Keratinocyte (primary cell): ENCODE data around the gene RMP24.

Experiments
- DNase-seq: peaks from one replicate; pipeline ENCODE4 v3.0.0-alpha.2; 2011; ENCODE audit warnings: low read depth, missing footprints, low spot score
- FAIRE-seq: peaks from 2 replicates; lab custom pipeline; 2011; peaks lifted over from hg19 to GRCh38; lab: Jason Lieb, UNC
- H2AFZ ChIP-seq: 2 replicates; pipeline ENCODE4 v1.6.0; 2012; ENCODE audit warnings: low read length, control low read depth, inconsistent platforms; ENCODE audit not compliant: control insufficient read depth
- H3K27ac ChIP-seq: 2 replicates; pipeline ENCODE4 v1.5.1; 2011; ENCODE audit warnings: low read length; ENCODE audit not compliant: control insufficient read depth, insufficient read depth
- H3K27me3 ChIP-seq: 3 replicates; pipeline ENCODE4 v1.6.0; 2011; ENCODE audit warnings: low read length; ENCODE audit not compliant: control insufficient read depth, insufficient read depth; ENCODE audit errors: extremely low read depth
- H3K36me3 ChIP-seq, 2 experiments: 2 replicates in 1 of 2; 3 replicates in 1 of 2; pipeline ENCODE4 v1.5.1; 2011; ENCODE audit warnings: low read length in 2 of 2, mild to moderate bottlenecking in 1 of 2; ENCODE audit not compliant: control insufficient read depth in 2 of 2, insufficient read depth in 2 of 2; ENCODE audit errors: extremely low read depth in 1 of 2
- H3K4me1 ChIP-seq: 3 replicates; pipeline ENCODE4 v1.5.1; 2011; ENCODE audit warnings: low read length; ENCODE audit not compliant: control insufficient read depth, insufficient read depth; ENCODE audit errors: extremely low read depth
- H3K4me2 ChIP-seq: 3 replicates; pipeline ENCODE4 v1.6.0; 2011; ENCODE audit warnings: low read depth, low read length; ENCODE audit not compliant: control insufficient read depth, insufficient read depth; ENCODE audit errors: extremely low read depth
- H3K4me3 ChIP-seq, 3 experiments: fragments of 200-600 bp in 1 of 3; sonication (generic) in 1 of 3; 2 replicates in 2 of 3; 3 replicates in 1 of 3; pipeline ENCODE4 v1.5.1; 2011 to 2016; ENCODE audit warnings: low read length in 3 of 3, mild to moderate bottlenecking in 3 of 3, control low read depth in 2 of 3, inconsistent platforms in 1 of 3, low read depth in 1 of 3, mixed read lengths in 1 of 3, mixed run types in 1 of 3, moderate library complexity in 1 of 3; ENCODE audit not compliant: control insufficient read depth in 2 of 3, insufficient read depth in 2 of 3; ENCODE audit errors: extremely low read depth in 1 of 3
- H3K79me2 ChIP-seq: 2 replicates; pipeline ENCODE4 v1.6.0; 2012; ENCODE audit warnings: low read length; ENCODE audit not compliant: control insufficient read depth, insufficient read depth
- H3K9ac ChIP-seq: 3 replicates; pipeline ENCODE4 v1.6.0; 2011; ENCODE audit warnings: low read length; ENCODE audit not compliant: control insufficient read depth, insufficient read depth; ENCODE audit errors: extremely low read depth
- H3K9me1 ChIP-seq: 3 replicates; pipeline ENCODE4 v1.6.0; 2011; ENCODE audit warnings: low read length; ENCODE audit not compliant: control insufficient read depth, insufficient read depth; ENCODE audit errors: extremely low read depth
- H3K9me3 ChIP-seq: 2 replicates; pipeline ENCODE4 v1.5.1; 2012; ENCODE audit warnings: low read depth, low read length; ENCODE audit not compliant: control insufficient read depth
- H4K20me1 ChIP-seq: 3 replicates; pipeline ENCODE4 v1.6.0; 2011; ENCODE audit warnings: low read length; ENCODE audit not compliant: control insufficient read depth, insufficient read depth; ENCODE audit errors: extremely low read depth
- CTCF ChIP-seq, 3 experiments: IDR thresholded peaks in 1 of 3; conservative IDR thresholded peaks in 1 of 3; optimal IDR thresholded peaks in 1 of 3; 2 replicates in 2 of 3; 3 replicates in 1 of 3; pipeline versions ENCODE3 to v1.5.1; 2011; ENCODE audit warnings: low read length in 3 of 3, mild to moderate bottlenecking in 3 of 3, moderate library complexity in 2 of 3, control low read depth in 1 of 3, inconsistent platforms in 1 of 3; ENCODE audit not compliant: insufficient read depth in 2 of 3; ENCODE audit errors: extremely low read depth in 1 of 3
- EZH2 ChIP-seq: IDR thresholded peaks from one replicate; pipeline ENCODE4 v1.6.1; 2012; ENCODE audit warnings: inconsistent platforms, mild to moderate bottlenecking, low read length, moderate library complexity
- dilution Hi-C: fragments of 300-500 bp; cut with MboI; formaldehyde crosslinking; loops from one replicate; pipeline ENCODE4 v1.7.0; 2020; ENCODE audit warnings: low sequenced_read_pairs; ENCODE audit not compliant: extremely low pct_ligation_motif_present

Gene RMP24

GRCh38 chr18:35941299-35941698, 31.2 kb upstream of the RMP24 start:
- Histone ChIP-seq H3K4me1 (peaks cover 18% of the 10 kb centered on the region), H3K4me2 (no peak overlapping the region), H3K79me2 (no peaks in the 10 kb centered on the region), H3K9me3 (no peaks in the 10 kb centered on the region), H3K27me3 (no peaks in the 10 kb centered on the region), H3K4me3 (no peak overlapping the region), H2AFZ (no peak overlapping the region), H3K9me1 (no peaks in the 10 kb centered on the region), H4K20me1 (no peaks in the 10 kb centered on the region), H3K36me3 (no peaks in the 10 kb centered on the region), H3K9ac (no peak overlapping the region), H3K27ac (no peak overlapping the region)
- FAIRE-seq, result no peak
- dilution Hi-C loops, result no loop called here
- no peak for TF ChIP-seq EZH2
- TF ChIP-seq CTCF (optimal IDR thresholded peaks at IDR 0.05 in 1 of 3, IDR thresholded peaks at IDR 0.05 in 1 of 3, conservative IDR thresholded peaks at IDR 0.05 in 1 of 3; ENCODE audit: extremely low read depth in 1 of 3, insufficient read depth in 2 of 3, low read length in 3 of 3), result no peak
- no peak for DNase-seq

- no peaks in the 10 kb centered on the region for H3K27me3 ChIP-seq
- H3K9me3 ChIP-seq, result no peaks in the 10 kb centered on the region
- DNase-seq (no peak), FAIRE-seq (no peak)
- peaks cover 18% of the 10 kb centered on the region for H3K4me1 ChIP-seq
- no peaks in the 10 kb centered on the region for H3K9me1 ChIP-seq
- no peak overlapping the region for H3K4me3 ChIP-seq
- no peaks in the 10 kb centered on the region for H3K79me2 ChIP-seq
- no peak overlapping the region for H3K9ac ChIP-seq
- dilution Hi-C loops, result no loop called here
- no peaks in the 10 kb centered on the region for H3K36me3 ChIP-seq
- no peak overlapping the region for H2AFZ ChIP-seq
- H4K20me1 ChIP-seq, result no peaks in the 10 kb centered on the region
- H3K4me2 ChIP-seq, result no peak overlapping the region
- H3K27ac ChIP-seq, result no peak overlapping the region
- TF ChIP-seq CTCF (optimal IDR thresholded peaks at IDR 0.05 in 1 of 3, IDR thresholded peaks at IDR 0.05 in 1 of 3, conservative IDR thresholded peaks at IDR 0.05 in 1 of 3; ENCODE audit: extremely low read depth in 1 of 3, insufficient read depth in 2 of 3, low read length in 3 of 3) (no peak), EZH2 (no peak)
These were observed 30.3 kb upstream of the RMP24 start for GRCh38 chr18:35942133-35942532.
